Muscle layer of duodenum (tissue), 2 donors: ENCODE results near the gene TIMM23.
A peak's percentile ranks its signal among the peaks of the same experiment; 100 is the strongest.
"Not testable (repeated sequence)": the region's sequence is repeated elsewhere in the genome, so short reads cannot be mapped to it uniquely, and the experiment has no call there.

ENCODE experiments used
- H3K27ac ChIP-seq: one replicate; pipeline ENCODE4 v1.7.0; 2013; ENCODE audit warnings: mild to moderate bottlenecking, low read length
- H3K27me3 ChIP-seq: one replicate; pipeline ENCODE4 v1.7.0; 2013; ENCODE audit warnings: low read depth, mild to moderate bottlenecking, control low read depth, low read length
- H3K36me3 ChIP-seq, 2 donors: one replicate each; pipeline ENCODE4 v1.7.0; 2013; ENCODE audit warnings: low read length in 2 of 2, control low read depth in 1 of 2, mild to moderate bottlenecking in 1 of 2; ENCODE audit not compliant: insufficient read depth in 2 of 2, control insufficient read depth in 1 of 2
- H3K4me1 ChIP-seq, 2 donors: one replicate each; pipeline ENCODE4 v1.7.0; 2013; ENCODE audit warnings: low read length in 2 of 2, mild to moderate bottlenecking in 2 of 2, control low read depth in 1 of 2, moderate library complexity in 1 of 2; ENCODE audit not compliant: insufficient read depth in 2 of 2, control insufficient read depth in 1 of 2
- H3K4me3 ChIP-seq, 2 donors: one replicate each; pipeline ENCODE4 v1.7.0; 2013; ENCODE audit warnings: low read length in 2 of 2, low read depth in 1 of 2, mild to moderate bottlenecking in 1 of 2
- H3K9me3 ChIP-seq, 2 donors: one replicate each; pipeline ENCODE4 v1.7.0; 2013; ENCODE audit warnings: low read length in 2 of 2, control low read depth in 1 of 2, mild to moderate bottlenecking in 1 of 2; ENCODE audit not compliant: control insufficient read depth in 1 of 2
- donor health status: healthy.

The TIMM23 gene

GRCh38 chr10:45962686-45963452, 9.4 kb upstream of the TIMM23 start:
- H3K4me1 ChIP-seq, H3K27me3 ChIP-seq, H3K9me3 ChIP-seq, H3K36me3 ChIP-seq, H3K4me3 ChIP-seq, H3K27ac ChIP-seq: not testable (repeated sequence)

GRCh38 chr10:45971019-45971418, 1.3 kb upstream of the TIMM23 start:
- not testable (repeated sequence) for H3K27me3 ChIP-seq, H3K27ac ChIP-seq, H3K9me3 ChIP-seq, H3K36me3 ChIP-seq
- Histone ChIP-seq H3K4me1 (peaks cover 0 to 21% of the 10 kb centered on the region in 2 donors), H3K4me3 (peak overlapping the region; percentile 79 to 84)

DNA sequence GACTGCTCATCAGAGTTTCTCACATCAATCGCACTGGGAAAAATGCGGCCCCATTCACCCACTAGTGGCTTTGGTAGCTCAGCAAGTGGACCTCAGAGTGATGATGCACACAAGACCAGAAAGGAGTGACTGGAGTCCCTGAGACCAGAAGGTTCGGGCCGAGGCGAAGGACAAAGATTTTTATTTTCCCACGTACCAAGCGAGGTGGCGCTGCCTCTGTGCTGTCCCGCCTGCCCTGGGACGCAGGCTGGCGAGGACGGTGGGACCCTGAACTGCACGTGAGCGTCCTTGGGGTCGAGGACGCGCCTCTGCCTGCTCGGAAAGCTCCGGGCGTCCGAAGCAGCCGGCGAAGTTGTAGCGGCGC, 565 bp upstream of the TIMM23 start:
- not testable (repeated sequence) for H3K9me3 ChIP-seq, H3K27me3 ChIP-seq, H3K36me3 ChIP-seq, H3K27ac ChIP-seq
- Histone ChIP-seq H3K4me3 (peak overlapping the region; percentile 79 to 84), H3K4me1 (peaks cover 0 to 21% of the 10 kb centered on the region in 2 donors)

GRCh38 chr10:45972813-45973169, 502 bp downstream of the TIMM23 start:
- Histone ChIP-seq H3K4me3 (peak overlapping the region; percentile 79 to 84), H3K27ac (peak overlapping the region; percentile 69), H3K4me1 (peaks cover 0 to 21% of the 10 kb centered on the region in 2 donors)
- not testable (repeated sequence) for H3K9me3 ChIP-seq, H3K27me3 ChIP-seq, H3K36me3 ChIP-seq

DNA sequence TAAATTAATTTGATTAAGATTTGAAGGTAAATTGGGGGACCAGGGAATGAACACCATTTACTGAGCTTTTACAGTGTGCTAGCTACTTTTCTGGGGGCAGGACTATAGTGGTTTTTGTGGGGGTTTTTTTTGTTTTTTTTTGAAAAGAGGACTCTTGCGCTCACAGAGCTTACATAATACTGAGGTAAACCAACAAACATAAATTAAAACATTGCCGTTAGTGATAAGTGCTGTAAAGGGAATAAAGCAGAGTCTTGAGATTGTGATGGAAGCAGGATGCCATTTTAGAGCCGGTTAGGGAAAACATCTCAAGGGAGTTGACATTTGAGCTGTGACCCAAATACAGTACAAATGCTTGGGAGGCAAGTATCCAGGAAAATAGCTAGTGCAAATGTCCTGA, 1.8 kb downstream of the TIMM23 start:
- H3K36me3 ChIP-seq, H3K27ac ChIP-seq, H3K9me3 ChIP-seq, H3K27me3 ChIP-seq: not testable (repeated sequence)
- H3K4me1 ChIP-seq: peaks cover 0 to 21% of the 10 kb centered on the region in 2 donors
- H3K4me3 ChIP-seq: peak overlapping the region in 1 of 2 donors; percentile 84

- H3K4me3 ChIP-seq, H3K36me3 ChIP-seq, H3K9me3 ChIP-seq, H3K4me1 ChIP-seq, H3K27me3 ChIP-seq, H3K27ac ChIP-seq: not testable (repeated sequence)
Observed at GRCh38 chr10:45978554-45978953, 6.3 kb downstream of the TIMM23 start.

DNA sequence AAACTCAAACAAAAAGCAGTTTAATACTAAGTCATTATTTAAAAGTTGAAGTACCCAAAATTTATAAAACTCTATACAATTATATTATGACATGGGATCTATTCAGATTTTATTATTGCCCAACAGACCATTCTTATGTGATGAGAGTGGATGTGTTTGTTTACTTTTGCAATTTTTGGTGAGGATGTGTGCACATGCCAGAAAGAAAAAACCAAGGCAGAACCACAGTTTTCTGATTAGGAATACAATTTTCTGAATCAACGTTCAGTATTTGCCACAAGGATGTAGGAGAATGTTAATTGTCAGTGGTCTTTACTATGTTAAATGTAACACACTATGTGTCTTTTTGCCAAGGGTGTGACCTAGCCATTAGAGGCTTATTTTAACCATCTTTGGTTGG, 9.1 kb downstream of the TIMM23 start:
- not testable (repeated sequence) for H3K9me3 ChIP-seq, H3K27me3 ChIP-seq, H3K36me3 ChIP-seq, H3K4me3 ChIP-seq, H3K4me1 ChIP-seq, H3K27ac ChIP-seq

DNA sequence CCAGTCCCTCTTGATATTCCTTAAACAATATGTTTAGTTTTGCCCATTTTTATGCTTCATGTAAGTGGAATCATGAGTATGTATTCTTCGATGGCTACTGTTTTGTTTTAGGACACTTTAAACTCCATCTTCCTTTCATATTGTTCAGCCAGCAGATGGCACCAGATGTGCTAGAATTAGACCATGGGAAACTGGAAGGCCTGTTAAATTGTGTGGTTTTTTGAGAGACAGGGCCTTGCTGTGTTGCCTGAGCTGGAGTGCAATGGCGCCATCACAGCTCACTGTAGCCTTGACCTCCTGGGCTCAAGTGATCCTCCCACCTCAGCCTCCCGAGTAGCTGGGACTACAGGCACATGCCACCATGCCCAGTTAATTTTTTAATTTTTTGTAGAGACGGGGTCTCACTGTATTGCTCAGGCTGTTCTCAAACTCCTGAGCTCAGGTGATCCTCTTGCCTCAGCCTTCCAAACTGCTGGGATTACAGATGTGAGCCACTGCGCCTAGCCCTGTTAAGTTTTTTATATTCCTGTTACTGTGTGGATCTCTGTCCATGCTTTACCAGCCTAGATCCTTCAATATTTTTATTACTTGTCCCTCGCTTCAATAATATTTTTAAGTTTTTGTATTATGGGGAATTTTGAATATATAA, 11.4 kb downstream of the TIMM23 start:
- H3K4me3 ChIP-seq, H3K27ac ChIP-seq, H3K4me1 ChIP-seq, H3K9me3 ChIP-seq, H3K36me3 ChIP-seq, H3K27me3 ChIP-seq: not testable (repeated sequence)

GRCh38 chr10:45984473-45984872, 12.2 kb downstream of the TIMM23 start:
- not testable (repeated sequence) for H3K9me3 ChIP-seq, H3K4me3 ChIP-seq, H3K4me1 ChIP-seq, H3K36me3 ChIP-seq, H3K27ac ChIP-seq, H3K27me3 ChIP-seq

- H3K27ac ChIP-seq, H3K27me3 ChIP-seq, H3K9me3 ChIP-seq, H3K36me3 ChIP-seq, H3K4me3 ChIP-seq, H3K4me1 ChIP-seq: not testable (repeated sequence)
Observed at GRCh38 chr10:45985590-45985989, 13.3 kb downstream of the TIMM23 start.

DNA sequence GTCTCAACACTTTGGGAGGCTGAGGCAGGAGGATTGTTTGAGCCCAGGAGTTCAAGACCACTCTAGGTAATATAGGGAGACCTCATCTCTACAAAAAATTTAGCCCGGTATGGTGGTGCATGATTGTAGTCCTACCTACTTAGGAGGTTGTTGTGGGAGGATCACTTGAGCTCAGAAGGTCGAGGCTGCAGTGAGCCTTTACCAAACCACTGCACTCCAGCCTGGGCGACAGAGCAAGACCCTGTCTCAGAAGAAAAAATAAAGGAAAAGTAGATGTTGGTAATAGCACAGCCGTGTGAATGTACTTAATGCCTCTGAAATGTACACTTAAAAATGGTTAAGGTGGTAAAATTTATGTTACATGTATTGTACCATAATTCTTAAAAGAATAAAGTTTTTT, 25.3 kb downstream of the TIMM23 start:
- H3K9me3 ChIP-seq: no peaks in the 10 kb centered on the region
- H3K27ac ChIP-seq: no peak overlapping the region
- no peaks in the 10 kb centered on the region for H3K4me1 ChIP-seq
- H3K4me3 ChIP-seq: no peak overlapping the region
- H3K36me3 ChIP-seq: peaks cover 23 to 24% of the 10 kb centered on the region in 2 donors
- H3K27me3 ChIP-seq: no peaks in the 10 kb centered on the region
